Fibroblast of lung (primary cell): Measurements from ENCODE around the gene CITED2.

ENCODE experiments used
- EZH2 ChIP-seq: IDR thresholded peaks from 2 replicates; pipeline ENCODE4 v1.5.1; 2012; ENCODE audit warnings: low read length, control low read depth, mild to moderate bottlenecking; ENCODE audit errors: missing control alignments
- TF ChIP-seq, protein P1 (sequence below), 2 donors: IDR thresholded peaks in 1 of 2; conservative IDR thresholded peaks in 1 of 2; 1 replicate in 1 of 2; 2 replicates in 1 of 2; pipeline ENCODE4 v1.5.1; 2011 to 2012; ENCODE audit warnings: low read length in 2 of 2, control low read depth in 1 of 2, inconsistent platforms in 1 of 2, low read depth in 1 of 2, mild to moderate bottlenecking in 1 of 2

DNA sequence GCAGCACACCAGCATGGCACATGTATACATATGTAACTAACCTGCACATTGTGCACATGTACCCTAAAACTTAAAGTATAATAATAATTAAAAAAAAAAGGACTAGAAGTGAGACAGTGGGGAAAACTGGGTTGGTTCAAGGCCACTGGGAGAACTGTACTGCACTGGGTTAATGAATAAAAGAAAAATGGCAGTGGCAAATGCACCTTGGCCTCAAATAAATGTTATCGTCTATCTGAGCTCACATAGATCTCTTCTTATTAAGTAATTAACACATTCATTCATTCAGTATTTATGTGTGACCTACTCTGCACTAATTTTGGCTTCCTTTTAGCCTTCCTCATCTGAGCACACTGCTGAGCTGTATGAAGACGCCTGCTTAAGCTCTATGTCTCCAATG is 17.5 kb downstream of the CITED2 start:
- TF ChIP-seq, protein P1, sequence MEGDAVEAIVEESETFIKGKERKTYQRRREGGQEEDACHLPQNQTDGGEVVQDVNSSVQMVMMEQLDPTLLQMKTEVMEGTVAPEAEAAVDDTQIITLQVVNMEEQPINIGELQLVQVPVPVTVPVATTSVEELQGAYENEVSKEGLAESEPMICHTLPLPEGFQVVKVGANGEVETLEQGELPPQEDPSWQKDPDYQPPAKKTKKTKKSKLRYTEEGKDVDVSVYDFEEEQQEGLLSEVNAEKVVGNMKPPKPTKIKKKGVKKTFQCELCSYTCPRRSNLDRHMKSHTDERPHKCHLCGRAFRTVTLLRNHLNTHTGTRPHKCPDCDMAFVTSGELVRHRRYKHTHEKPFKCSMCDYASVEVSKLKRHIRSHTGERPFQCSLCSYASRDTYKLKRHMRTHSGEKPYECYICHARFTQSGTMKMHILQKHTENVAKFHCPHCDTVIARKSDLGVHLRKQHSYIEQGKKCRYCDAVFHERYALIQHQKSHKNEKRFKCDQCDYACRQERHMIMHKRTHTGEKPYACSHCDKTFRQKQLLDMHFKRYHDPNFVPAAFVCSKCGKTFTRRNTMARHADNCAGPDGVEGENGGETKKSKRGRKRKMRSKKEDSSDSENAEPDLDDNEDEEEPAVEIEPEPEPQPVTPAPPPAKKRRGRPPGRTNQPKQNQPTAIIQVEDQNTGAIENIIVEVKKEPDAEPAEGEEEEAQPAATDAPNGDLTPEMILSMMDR (conservative IDR thresholded peaks at IDR 0.05 in 1 of 2, IDR thresholded peaks at IDR 0.05 in 1 of 2; ENCODE audit: low read depth in 1 of 2, low read length in 2 of 2): no peak
- TF ChIP-seq EZH2: no peak
